GM23248 (cell line): Measurements from ENCODE around the gene NECAP2.

ENCODE experiments used
- EZH2 ChIP-seq: fragments of 200-600 bp; sonication (generic); IDR thresholded peaks from 2 replicates; pipeline ENCODE4 v1.6.1; 2018; ENCODE audit warnings: antibody characterized with exemption, mild to moderate bottlenecking; ENCODE audit not compliant: insufficient read depth, poor library complexity, severe bottlenecking
- EZH2phosphoT487 ChIP-seq: fragments of 200-600 bp; sonication (generic); IDR thresholded peaks from 2 replicates; pipeline ENCODE4 v1.6.1; 2018; ENCODE audit warnings: antibody characterized with exemption, moderate library complexity, mild to moderate bottlenecking, low read depth; ENCODE audit not compliant: insufficient read depth

GRCh38 chr1:16422041-16422440, 18.5 kb upstream of the NECAP2 start:
- TF ChIP-seq EZH2 (no peak), EZH2phosphoT487 (no peak)
